ENCODE results near the gene TEKT5. TPM values are rescaled to one million over a fixed set of nuclear protein-coding genes. Genes with fewer than 3 reads are reported as not detected.

Gene TEKT5
- total and polyA plus RNA-seq, 9 of the 15 experiments (the other 6 are each of a cell fraction or from before 2014, with no cell fraction given): 0.10 to 0.19 TPM; not detected in 7

DNA sequence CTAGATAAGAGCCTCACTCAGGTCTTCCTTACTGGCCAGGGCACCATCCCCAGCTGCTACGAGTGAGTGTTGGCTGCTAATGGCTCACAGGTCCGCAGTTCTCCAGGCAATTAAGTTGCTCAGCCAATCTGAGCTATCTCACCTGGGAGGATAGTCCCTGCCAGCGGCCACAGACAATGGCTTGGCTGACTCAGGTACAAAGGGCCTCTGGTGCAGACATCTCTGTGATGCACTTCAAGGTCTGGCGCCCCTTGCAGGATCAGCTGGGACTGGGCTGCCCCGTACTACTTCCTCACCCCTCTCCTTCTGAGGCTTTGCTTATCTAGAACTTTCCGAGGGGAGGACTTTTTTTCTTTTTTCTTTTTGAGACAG lies 65.2 kb downstream of the TEKT5 start:
- H3K27ac ChIP-seq (ENCODE audit: extremely low read depth, low read depth, low read length): no peak overlapping the region
- no peaks in the 10 kb centered on the region for H3K9me1 ChIP-seq (ENCODE audit: control insufficient read depth, insufficient read depth, low read length)
- intact Hi-C loops (cut with micrococcal nuclease): loop anchor here (5.0 kb wide), 1 partner anchor 107 kb away; no protein-coding TSS in a partner anchor
- H3K9me3 ChIP-seq (replicated peaks; ENCODE audit: control insufficient read depth, insufficient read depth, low read depth, low read length): no peaks in the 10 kb centered on the region
- H4K20me1 ChIP-seq (replicated peaks; ENCODE audit: control insufficient read depth, insufficient read depth, low read length): no peaks in the 10 kb centered on the region
- H3K4me1 ChIP-seq (replicated peaks in 1 of 2; ENCODE audit: control insufficient read depth in 2 of 2, insufficient read depth in 2 of 2, low read length in 2 of 2): peaks cover 6 to 9% of the 10 kb centered on the region in 2 experiments; a peak in 4 of 5 replicates
- TF ChIP-seq, protein P1, sequence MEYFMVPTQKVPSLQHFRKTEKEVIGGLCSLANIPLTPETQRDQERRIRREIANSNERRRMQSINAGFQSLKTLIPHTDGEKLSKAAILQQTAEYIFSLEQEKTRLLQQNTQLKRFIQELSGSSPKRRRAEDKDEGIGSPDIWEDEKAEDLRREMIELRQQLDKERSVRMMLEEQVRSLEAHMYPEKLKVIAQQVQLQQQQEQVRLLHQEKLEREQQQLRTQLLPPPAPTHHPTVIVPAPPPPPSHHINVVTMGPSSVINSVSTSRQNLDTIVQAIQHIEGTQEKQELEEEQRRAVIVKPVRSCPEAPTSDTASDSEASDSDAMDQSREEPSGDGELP (CRISPR knock-in tag; IDR thresholded peaks at IDR 0.05; ENCODE audit: borderline replicate concordance): 0 out of 2 replicates have a peak, but pooled peaks have one; percentile 34
- TF ChIP-seq RAD21 (CRISPR knock-in tag; conservative IDR thresholded peaks at IDR 0.05 in 1 of 2, IDR thresholded peaks at IDR 0.05 in 1 of 2): peak in 1 of 2 experiments; percentile 17; a peak in 2 of 4 replicates
- peak; percentile 45; the same call in 1 of the 2 replicates for TF ChIP-seq SPI1 (IDR thresholded peaks at IDR 0.05; ENCODE audit: borderline replicate concordance, low read depth, low read length)
- TF ChIP-seq, protein P2, sequence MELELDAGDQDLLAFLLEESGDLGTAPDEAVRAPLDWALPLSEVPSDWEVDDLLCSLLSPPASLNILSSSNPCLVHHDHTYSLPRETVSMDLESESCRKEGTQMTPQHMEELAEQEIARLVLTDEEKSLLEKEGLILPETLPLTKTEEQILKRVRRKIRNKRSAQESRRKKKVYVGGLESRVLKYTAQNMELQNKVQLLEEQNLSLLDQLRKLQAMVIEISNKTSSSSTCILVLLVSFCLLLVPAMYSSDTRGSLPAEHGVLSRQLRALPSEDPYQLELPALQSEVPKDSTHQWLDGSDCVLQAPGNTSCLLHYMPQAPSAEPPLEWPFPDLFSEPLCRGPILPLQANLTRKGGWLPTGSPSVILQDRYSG (tag; conservative IDR thresholded peaks at IDR 0.05; ENCODE audit: low read depth): no peak
- TF ChIP-seq, protein P3, sequence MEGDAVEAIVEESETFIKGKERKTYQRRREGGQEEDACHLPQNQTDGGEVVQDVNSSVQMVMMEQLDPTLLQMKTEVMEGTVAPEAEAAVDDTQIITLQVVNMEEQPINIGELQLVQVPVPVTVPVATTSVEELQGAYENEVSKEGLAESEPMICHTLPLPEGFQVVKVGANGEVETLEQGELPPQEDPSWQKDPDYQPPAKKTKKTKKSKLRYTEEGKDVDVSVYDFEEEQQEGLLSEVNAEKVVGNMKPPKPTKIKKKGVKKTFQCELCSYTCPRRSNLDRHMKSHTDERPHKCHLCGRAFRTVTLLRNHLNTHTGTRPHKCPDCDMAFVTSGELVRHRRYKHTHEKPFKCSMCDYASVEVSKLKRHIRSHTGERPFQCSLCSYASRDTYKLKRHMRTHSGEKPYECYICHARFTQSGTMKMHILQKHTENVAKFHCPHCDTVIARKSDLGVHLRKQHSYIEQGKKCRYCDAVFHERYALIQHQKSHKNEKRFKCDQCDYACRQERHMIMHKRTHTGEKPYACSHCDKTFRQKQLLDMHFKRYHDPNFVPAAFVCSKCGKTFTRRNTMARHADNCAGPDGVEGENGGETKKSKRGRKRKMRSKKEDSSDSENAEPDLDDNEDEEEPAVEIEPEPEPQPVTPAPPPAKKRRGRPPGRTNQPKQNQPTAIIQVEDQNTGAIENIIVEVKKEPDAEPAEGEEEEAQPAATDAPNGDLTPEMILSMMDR (IDR thresholded peaks at IDR 0.05 in 2 of 3, conservative IDR thresholded peaks at IDR 0.05 in 1 of 3; ENCODE audit: insufficient read depth in 2 of 3, low read depth in 1 of 3, low read length in 3 of 3): peak; percentile 24 to 39 (median 27); a peak in 3 of 6 replicates
- TF ChIP-seq, protein P4, sequence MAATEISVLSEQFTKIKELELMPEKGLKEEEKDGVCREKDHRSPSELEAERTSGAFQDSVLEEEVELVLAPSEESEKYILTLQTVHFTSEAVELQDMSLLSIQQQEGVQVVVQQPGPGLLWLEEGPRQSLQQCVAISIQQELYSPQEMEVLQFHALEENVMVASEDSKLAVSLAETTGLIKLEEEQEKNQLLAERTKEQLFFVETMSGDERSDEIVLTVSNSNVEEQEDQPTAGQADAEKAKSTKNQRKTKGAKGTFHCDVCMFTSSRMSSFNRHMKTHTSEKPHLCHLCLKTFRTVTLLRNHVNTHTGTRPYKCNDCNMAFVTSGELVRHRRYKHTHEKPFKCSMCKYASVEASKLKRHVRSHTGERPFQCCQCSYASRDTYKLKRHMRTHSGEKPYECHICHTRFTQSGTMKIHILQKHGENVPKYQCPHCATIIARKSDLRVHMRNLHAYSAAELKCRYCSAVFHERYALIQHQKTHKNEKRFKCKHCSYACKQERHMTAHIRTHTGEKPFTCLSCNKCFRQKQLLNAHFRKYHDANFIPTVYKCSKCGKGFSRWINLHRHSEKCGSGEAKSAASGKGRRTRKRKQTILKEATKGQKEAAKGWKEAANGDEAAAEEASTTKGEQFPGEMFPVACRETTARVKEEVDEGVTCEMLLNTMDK (IDR thresholded peaks at IDR 0.05; ENCODE audit: borderline replicate concordance, insufficient read depth, low read depth, low read length, poor library complexity, severe bottlenecking): peak; percentile 33
- no peak for TF ChIP-seq RHOXF2B (CRISPR knock-in tag; conservative IDR thresholded peaks at IDR 0.05)
- TF ChIP-seq NFRKB (IDR thresholded peaks at IDR 0.05; ENCODE audit: low read depth): no peak
- no peak for TF ChIP-seq PYGO2 (tag; IDR thresholded peaks at IDR 0.05)
- TF ChIP-seq GATA2 (CRISPR knock-in tag; IDR thresholded peaks at IDR 0.05): no peak
- no peak for TF ChIP-seq CHCHD3 (CRISPR knock-in tag; IDR thresholded peaks at IDR 0.05)
- TF ChIP-seq PHB2 (IDR thresholded peaks at IDR 0.05; ENCODE audit: low read depth): no peak
- no peak for TF ChIP-seq L3MBTL2 (IDR thresholded peaks at IDR 0.05)
- H3K4me2 ChIP-seq (ENCODE audit: insufficient read depth, low read length): no peak overlapping the region
- DNase-seq (ENCODE audit: extremely low read depth in 1 of 4, low spot score in 3 of 4) (peak in 2 of 4 experiments; percentile 18 to 30), FAIRE-seq (no peak), ATAC-seq (peak; percentile 90)
- 7% methylated on average over 6 of the region's 6 CpGs for WGBS (ENCODE audit: insufficient coverage, low coverage, missing lambda C conversion rate)
- BruUV-seq (replicated peaks): no TSS peak
- H3K79me2 ChIP-seq (ENCODE audit: control insufficient read depth, insufficient read depth, low read length): no peaks in the 10 kb centered on the region
- 0 out of 2 replicates have a peak overlapping the region, but pooled peaks have one; percentile 14 for H2AFZ ChIP-seq (ENCODE audit: low read depth, low read length)
- ChIA-PET POLR2A (interaction anchor here (0.5 to 0.8 kb wide), 3 partner anchors 9 to 322 kb away, joined by 3 to 4 read pairs (median 3); no protein-coding TSS in a partner anchor), CTCF (ENCODE audit: low intra/inter-chr PET ratio) (no interaction called here)
- H3K36me3 ChIP-seq (ENCODE audit: control insufficient read depth, insufficient read depth, low read length): no peaks in the 10 kb centered on the region
- H3K9ac ChIP-seq (ENCODE audit: insufficient read depth in 1 of 2, low read depth in 2 of 2, low read length in 2 of 2): no peak overlapping the region
- H3K4me3 ChIP-seq: no peak overlapping the region
- in situ Hi-C loops (cut with MboI): no loop called here
- peaks cover 3 to 27% of the 10 kb centered on the region in 2 experiments; a peak in 4 of 5 replicates for H3K27me3 ChIP-seq (ENCODE audit: control insufficient read depth in 2 of 2, insufficient read depth in 2 of 2, low read length in 2 of 2)
